ENCODE data around the gene ZFP57. TPM values are rescaled to one million over a fixed set of nuclear protein-coding genes. Genes with fewer than 3 reads are reported as not detected.
"Not testable (repeated sequence)": the region's sequence is repeated elsewhere in the genome, so short reads cannot be mapped to it uniquely, and the experiment has no call there.

ZFP57 gene
- total RNA-seq, 1 experiment from 2014 or later: 0.23 TPM

DNA sequence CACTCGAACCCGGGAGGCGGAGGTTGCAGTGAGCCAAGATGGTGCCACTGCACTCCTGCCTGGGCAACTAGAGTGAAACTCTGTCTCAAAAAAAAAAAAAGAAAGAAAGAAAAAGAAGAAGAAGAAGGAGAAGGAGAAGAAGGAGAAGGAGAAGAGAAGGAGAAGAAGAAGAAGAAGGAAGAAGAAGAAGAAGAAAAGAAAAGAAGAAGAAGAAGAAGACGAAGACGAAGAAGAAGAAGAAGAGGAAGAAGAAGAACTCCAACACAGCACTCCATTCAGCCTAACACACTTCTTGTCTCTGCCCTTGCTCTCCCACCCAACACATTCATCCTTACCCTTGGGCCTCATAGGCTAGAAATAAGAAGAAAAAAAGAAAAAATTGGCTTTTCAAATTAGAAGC lies 6.9 kb downstream of the ZFP57 start:
- intact Hi-C loops (cut with micrococcal nuclease): no loop called here
- TF ChIP-seq, protein P1, sequence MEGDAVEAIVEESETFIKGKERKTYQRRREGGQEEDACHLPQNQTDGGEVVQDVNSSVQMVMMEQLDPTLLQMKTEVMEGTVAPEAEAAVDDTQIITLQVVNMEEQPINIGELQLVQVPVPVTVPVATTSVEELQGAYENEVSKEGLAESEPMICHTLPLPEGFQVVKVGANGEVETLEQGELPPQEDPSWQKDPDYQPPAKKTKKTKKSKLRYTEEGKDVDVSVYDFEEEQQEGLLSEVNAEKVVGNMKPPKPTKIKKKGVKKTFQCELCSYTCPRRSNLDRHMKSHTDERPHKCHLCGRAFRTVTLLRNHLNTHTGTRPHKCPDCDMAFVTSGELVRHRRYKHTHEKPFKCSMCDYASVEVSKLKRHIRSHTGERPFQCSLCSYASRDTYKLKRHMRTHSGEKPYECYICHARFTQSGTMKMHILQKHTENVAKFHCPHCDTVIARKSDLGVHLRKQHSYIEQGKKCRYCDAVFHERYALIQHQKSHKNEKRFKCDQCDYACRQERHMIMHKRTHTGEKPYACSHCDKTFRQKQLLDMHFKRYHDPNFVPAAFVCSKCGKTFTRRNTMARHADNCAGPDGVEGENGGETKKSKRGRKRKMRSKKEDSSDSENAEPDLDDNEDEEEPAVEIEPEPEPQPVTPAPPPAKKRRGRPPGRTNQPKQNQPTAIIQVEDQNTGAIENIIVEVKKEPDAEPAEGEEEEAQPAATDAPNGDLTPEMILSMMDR (IDR thresholded peaks at IDR 0.05; ENCODE audit: unreplicated experiment): no peak
- ChIA-PET CTCF (interaction anchor here (11.7 kb wide), 1 partner anchor 23 kb away, joined by 202 read pairs; no protein-coding TSS in a partner anchor), POLR2A (no interaction called here)
- no peaks in the 10 kb centered on the region for H3K27me3 Mint-ChIP-seq (ENCODE audit: insufficient read depth, unreplicated experiment)
- H3K36me3 Mint-ChIP-seq (ENCODE audit: insufficient read depth, unreplicated experiment): no peaks in the 10 kb centered on the region
- BruUV-seq (replicated peaks): no TSS peak
- H3K4me1 Mint-ChIP-seq (ENCODE audit: insufficient read depth, unreplicated experiment): peaks cover 18% of the 10 kb centered on the region
- no peak overlapping the region for H3K4me3 Mint-ChIP-seq (ENCODE audit: unreplicated experiment)
- peaks cover 6% of the 10 kb centered on the region for H3K9me3 Mint-ChIP-seq (ENCODE audit: unreplicated experiment)
- no peak for DNase-seq (ENCODE audit: unreplicated experiment)
- H3K27ac Mint-ChIP-seq (ENCODE audit: low read depth, unreplicated experiment): peak overlapping the region; percentile 66

DNA sequence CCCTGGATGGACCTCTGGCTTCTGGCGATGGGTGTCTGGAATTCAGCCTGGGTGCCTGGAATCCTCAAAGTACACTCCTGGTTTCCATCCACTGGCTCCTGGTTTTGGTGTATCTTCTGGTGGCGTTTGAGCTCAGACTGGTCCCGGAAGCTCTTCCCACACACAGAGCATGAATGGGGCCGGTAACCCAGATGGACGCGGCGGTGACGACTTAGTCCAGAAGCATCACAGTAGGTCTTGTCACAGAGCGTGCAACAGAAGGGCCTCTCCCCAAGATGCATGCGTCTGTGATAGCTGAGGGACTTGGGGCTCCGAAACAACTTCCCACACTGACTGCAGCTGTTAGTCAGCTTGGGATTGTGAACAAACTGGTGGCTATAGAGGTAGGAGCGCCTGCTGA lies 7.8 kb downstream of the ZFP57 start:
- no peak for DNase-seq (ENCODE audit: unreplicated experiment)
- BruUV-seq (replicated peaks): no TSS peak
- Mint-ChIP-seq H3K27ac (ENCODE audit: low read depth, unreplicated experiment) (no peak overlapping the region), H3K27me3 (ENCODE audit: insufficient read depth, unreplicated experiment) (no peaks in the 10 kb centered on the region), H3K4me3 (ENCODE audit: unreplicated experiment) (no peak overlapping the region), H3K9me3 (ENCODE audit: unreplicated experiment) (peaks cover 6% of the 10 kb centered on the region), H3K4me1 (ENCODE audit: insufficient read depth, unreplicated experiment) (peaks cover 15% of the 10 kb centered on the region), H3K36me3 (ENCODE audit: insufficient read depth, unreplicated experiment) (no peaks in the 10 kb centered on the region)
- POLR2A ChIA-PET: no interaction called here
- intact Hi-C loops (cut with micrococcal nuclease): no loop called here
- CTCF ChIA-PET: interaction anchor here (0.5 to 11.7 kb wide), 4 partner anchors 11 to 74 kb away, joined by 3 to 202 read pairs (median 6); no protein-coding TSS in a partner anchor
- TF ChIP-seq, protein P1 (IDR thresholded peaks at IDR 0.05; ENCODE audit: unreplicated experiment): no peak

DNA sequence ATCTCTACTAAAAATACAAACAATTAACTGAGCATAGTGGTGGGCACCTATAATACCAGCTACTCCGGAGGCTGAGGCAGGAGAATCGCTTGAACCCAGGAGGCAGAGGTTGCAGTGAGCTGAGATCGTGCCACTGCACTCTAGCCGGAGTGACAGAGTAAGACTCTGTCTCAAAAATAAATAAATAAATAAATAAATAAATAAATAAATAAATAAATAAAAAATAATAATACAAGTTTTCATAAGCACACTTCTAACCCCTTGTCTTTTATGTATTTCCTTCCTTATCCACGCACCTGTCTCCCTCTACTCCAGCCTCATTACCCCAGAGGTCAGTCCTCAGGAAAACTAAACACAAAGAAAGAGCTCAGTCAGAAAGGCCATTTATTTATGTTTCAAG lies 8.8 kb downstream of the ZFP57 start:
- DNase-seq (ENCODE audit: unreplicated experiment); BruUV-seq (replicated peaks); H3K4me3 Mint-ChIP-seq (ENCODE audit: unreplicated experiment); intact Hi-C loops (cut with micrococcal nuclease); POLR2A ChIA-PET; H3K9me3 Mint-ChIP-seq (ENCODE audit: unreplicated experiment); H3K27ac Mint-ChIP-seq (ENCODE audit: low read depth, unreplicated experiment); H3K27me3 Mint-ChIP-seq (ENCODE audit: insufficient read depth, unreplicated experiment); H3K4me1 Mint-ChIP-seq (ENCODE audit: insufficient read depth, unreplicated experiment); H3K36me3 Mint-ChIP-seq (ENCODE audit: insufficient read depth, unreplicated experiment): not testable (repeated sequence)
- CTCF ChIA-PET: interaction anchor here (0.6 to 11.7 kb wide), 4 partner anchors 10 to 82 kb away, joined by 3 to 202 read pairs (median 6); no protein-coding TSS in a partner anchor

DNA sequence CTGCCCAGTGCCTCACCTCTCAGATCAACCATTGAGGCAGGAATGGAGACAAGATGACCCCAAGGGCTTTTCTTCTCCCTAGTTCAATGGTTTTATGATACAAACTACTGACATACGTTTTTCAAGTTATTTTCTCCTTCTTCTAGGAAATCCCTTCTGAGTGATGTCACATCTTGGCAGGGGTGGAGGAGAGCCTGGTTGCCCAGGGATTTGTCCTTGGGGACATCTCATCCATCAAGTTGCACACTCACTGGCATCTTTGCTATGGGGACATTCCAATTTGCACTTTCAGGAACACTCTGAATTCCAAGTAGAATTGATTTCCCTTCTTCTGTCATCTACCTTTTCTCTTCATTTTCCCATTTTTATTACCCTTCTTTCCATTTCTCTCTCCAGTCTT lies 9.9 kb downstream of the ZFP57 start:
- Mint-ChIP-seq H3K27ac (ENCODE audit: low read depth, unreplicated experiment) (no peak overlapping the region), H3K27me3 (ENCODE audit: insufficient read depth, unreplicated experiment) (no peaks in the 10 kb centered on the region), H3K4me3 (ENCODE audit: unreplicated experiment) (no peak overlapping the region), H3K36me3 (ENCODE audit: insufficient read depth, unreplicated experiment) (no peaks in the 10 kb centered on the region), H3K4me1 (ENCODE audit: insufficient read depth, unreplicated experiment) (no peaks in the 10 kb centered on the region), H3K9me3 (ENCODE audit: unreplicated experiment) (peaks cover 6% of the 10 kb centered on the region)
- POLR2A ChIA-PET: no interaction called here
- CTCF ChIA-PET: interaction anchor here (0.6 to 11.7 kb wide), 3 partner anchors 14 to 25 kb away, joined by 4 to 202 read pairs (median 6); no protein-coding TSS in a partner anchor
- no TSS peak for BruUV-seq (replicated peaks)
- intact Hi-C loops (cut with micrococcal nuclease): no loop called here
- TF ChIP-seq, protein P1 (IDR thresholded peaks at IDR 0.05; ENCODE audit: unreplicated experiment): no peak
- DNase-seq (ENCODE audit: unreplicated experiment): no peak

DNA sequence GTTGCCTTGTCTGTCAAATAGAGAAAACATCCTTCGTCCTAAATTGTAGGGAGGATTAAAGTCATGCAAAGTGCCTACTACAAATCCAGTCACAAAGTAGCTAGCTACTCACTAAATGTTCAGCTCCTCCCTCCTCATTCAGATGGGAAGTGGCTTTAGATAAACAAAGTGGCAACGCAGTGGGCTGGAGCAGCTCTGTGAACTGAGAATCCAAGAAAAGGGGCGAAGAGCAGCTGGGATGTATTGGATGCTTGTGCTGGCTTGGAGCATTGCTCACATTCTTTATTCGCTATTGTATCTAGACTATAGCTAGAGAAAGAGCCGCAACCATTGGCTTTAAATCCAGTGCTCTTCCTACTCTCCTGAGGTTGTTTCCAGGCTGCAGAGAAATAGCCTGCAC lies 13.8 kb downstream of the ZFP57 start:
- no TSS peak for BruUV-seq (replicated peaks)
- ChIA-PET POLR2A (interaction anchor here (2.8 kb wide), 1 partner anchor 10 kb away, joined by 11 read pairs; no protein-coding TSS in a partner anchor), CTCF (interaction anchor here (1.1 to 9.5 kb wide), 3 partner anchors 11 to 41 kb away, joined by 3 to 256 read pairs (median 4); no protein-coding TSS in a partner anchor)
- intact Hi-C loops (cut with micrococcal nuclease): no loop called here
- DNase-seq (ENCODE audit: unreplicated experiment): no peak
- H3K9me3 Mint-ChIP-seq (ENCODE audit: unreplicated experiment): no peaks in the 10 kb centered on the region
- no peaks in the 10 kb centered on the region for H3K27me3 Mint-ChIP-seq (ENCODE audit: insufficient read depth, unreplicated experiment)
- TF ChIP-seq, protein P1 (IDR thresholded peaks at IDR 0.05; ENCODE audit: unreplicated experiment): no peak
- no peaks in the 10 kb centered on the region for H3K36me3 Mint-ChIP-seq (ENCODE audit: insufficient read depth, unreplicated experiment)
- H3K27ac Mint-ChIP-seq (ENCODE audit: low read depth, unreplicated experiment): no peak overlapping the region
- H3K4me3 Mint-ChIP-seq (ENCODE audit: unreplicated experiment): no peak overlapping the region
- no peaks in the 10 kb centered on the region for H3K4me1 Mint-ChIP-seq (ENCODE audit: insufficient read depth, unreplicated experiment)

Measured in MCF 10A (cell line).